Panc1 (cell line): ENCODE measurements around the gene TNRC6C. TPM values are rescaled to one million over a fixed set of nuclear protein-coding genes. Genes with fewer than 3 reads are reported as not detected.

Source experiments
- ATAC-seq: fragments of 200-7000 bp; cut with Tn5 transposase; 2 replicates; pipeline ENCODE4 v1.9.1; 2020; ENCODE audit warnings: mild to moderate bottlenecking, moderate library complexity
- BruUV-seq: library from RNA; stranded (reverse); fragments of 400-500 nt; replicated peaks from 2 replicates; lab custom pipeline; 2021; lab: Mats Ljungman, UMichigan
- CTCF ChIA-PET: fragments of 300-600 bp; sonication (Branson Sonifier 250); formaldehyde crosslinking; loops from one replicate; lab custom pipeline; 2022; ENCODE audit warnings: antibody characterized with exemption; lab: Charles Lee
- POLR2A ChIA-PET: fragments of 300-600 bp; sonication (Branson Sonifier 250); formaldehyde crosslinking; loops from one replicate; lab custom pipeline; 2022; ENCODE audit warnings: antibody characterized with exemption; lab: Charles Lee
- DNase-seq: peaks from one replicate; pipeline ENCODE4 v3.0.0-alpha.2; 2010; ENCODE audit warnings: low read depth, low spot score
- H3K27ac ChIP-seq: 2 replicates; pipeline ENCODE4 v1.5.1; 2011; ENCODE audit warnings: mild to moderate bottlenecking, low read length, inconsistent platforms
- H3K27me3 ChIP-seq: fragments of 200-500 bp; sonication (Bioruptor generic); 2 replicates; pipeline ENCODE4 v1.6.0; 2014; ENCODE audit warnings: low read length, inconsistent platforms; ENCODE audit not compliant: control insufficient read depth, insufficient read depth
- H3K36me3 ChIP-seq: fragments of 200-500 bp; sonication (Bioruptor generic); 2 replicates; pipeline ENCODE4 v1.5.1; 2014; ENCODE audit warnings: inconsistent platforms, mild to moderate bottlenecking, low read length, moderate library complexity; ENCODE audit not compliant: control insufficient read depth, insufficient read depth
- H3K4me1 ChIP-seq: 2 replicates; pipeline ENCODE4 v1.5.1; 2011; ENCODE audit warnings: inconsistent platforms, mild to moderate bottlenecking, low read length, moderate library complexity; ENCODE audit not compliant: control insufficient read depth, insufficient read depth
- H3K4me3 ChIP-seq, 2 experiments: 2 replicates each; pipeline ENCODE4 v1.5.1; 2011 to 2012; ENCODE audit warnings: low read depth in 2 of 2, low read length in 2 of 2, mild to moderate bottlenecking in 2 of 2, inconsistent platforms in 1 of 2, moderate library complexity in 1 of 2
- H3K9me3 ChIP-seq: fragments of 200-500 bp; sonication (Bioruptor generic); 2 replicates; pipeline ENCODE4 v1.5.1; 2014; ENCODE audit warnings: low read depth, mild to moderate bottlenecking, inconsistent platforms, low read length, moderate library complexity; ENCODE audit not compliant: control insufficient read depth, insufficient read depth
- POLR2AphosphoS5 ChIP-seq: IDR thresholded peaks from 2 replicates; pipeline ENCODE4 v1.6.1; 2012; ENCODE audit warnings: mild to moderate bottlenecking, low read depth, low read length, moderate library complexity
- SIN3A ChIP-seq: IDR thresholded peaks from 2 replicates; pipeline ENCODE4 v1.6.1; 2012; ENCODE audit warnings: low read depth, mild to moderate bottlenecking, low read length, moderate library complexity, borderline replicate concordance; ENCODE audit not compliant: insufficient read depth
- TCF7L2 ChIP-seq: IDR thresholded peaks from 2 replicates; pipeline ENCODE4 v1.6.1; 2011; ENCODE audit warnings: mild to moderate bottlenecking, low read depth, low read length, inconsistent platforms
- in situ Hi-C: cut with HindIII; loops from 2 replicates; pipeline ENCODE4 v1.10.0; 2016; ENCODE audit warnings: low sequenced_read_pairs, low pct_unique_long_range_greater_than_20kb
- intact Hi-C: fragments of 100-400 bp; cut with micrococcal nuclease; formaldehyde crosslinking; loops from one replicate; pipeline ENCODE4 v1.10.0; 2022; ENCODE audit not compliant: unreplicated experiment
- total RNA-seq: library from RNA; stranded (reverse); gene quantifications from one replicate; pipeline ENCODE4 v1.2.1, GENCODE V29; 2021; ENCODE audit not compliant: unreplicated experiment
- TF ChIP-seq, protein P1 (sequence below): fragments of 450-650 bp; IDR thresholded peaks from 2 replicates; pipeline ENCODE4 v1.5.1; 2017; ENCODE audit warnings: mild to moderate bottlenecking
- TF ChIP-seq, protein P2 (sequence below), 2 experiments: IDR thresholded peaks; 2 replicates each; pipeline ENCODE4 v1.6.1; 2011 to 2012; ENCODE audit warnings: low read depth in 2 of 2, control low read depth in 1 of 2, low read length in 1 of 2, mild to moderate bottlenecking in 1 of 2, moderate library complexity in 1 of 2; ENCODE audit not compliant: insufficient read depth in 1 of 2

Gene TNRC6C
- total RNA-seq, 1 experiment from 2014 or later = 10.1 TPM

DNA sequence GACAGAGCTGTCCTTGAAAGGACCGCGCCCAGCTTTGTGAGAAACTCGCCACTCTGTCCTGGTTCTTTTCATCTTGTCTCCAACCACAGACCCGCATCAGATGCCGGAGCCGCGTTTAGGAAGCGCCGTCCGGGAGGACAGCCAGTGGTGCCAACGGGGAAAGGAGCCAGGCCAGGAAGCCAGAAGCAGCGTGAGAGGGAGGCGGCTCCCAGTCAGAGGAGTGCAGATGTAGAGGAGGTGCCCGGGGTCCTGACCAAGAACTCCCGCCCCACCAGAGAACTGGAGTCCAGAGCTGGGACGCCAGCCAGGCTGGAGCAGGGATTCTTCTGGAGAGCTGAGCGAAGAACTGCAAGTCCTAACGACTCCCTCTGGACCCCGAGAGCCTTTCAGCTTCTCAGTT, 49.3 kb upstream of the TNRC6C start:
- in situ Hi-C loops (no loop called here), intact Hi-C loops (no loop called here)
- TF ChIP-seq SIN3A (no peak), TCF7L2 (no peak), POLR2AphosphoS5 (no peak)
- TF ChIP-seq, protein P1, sequence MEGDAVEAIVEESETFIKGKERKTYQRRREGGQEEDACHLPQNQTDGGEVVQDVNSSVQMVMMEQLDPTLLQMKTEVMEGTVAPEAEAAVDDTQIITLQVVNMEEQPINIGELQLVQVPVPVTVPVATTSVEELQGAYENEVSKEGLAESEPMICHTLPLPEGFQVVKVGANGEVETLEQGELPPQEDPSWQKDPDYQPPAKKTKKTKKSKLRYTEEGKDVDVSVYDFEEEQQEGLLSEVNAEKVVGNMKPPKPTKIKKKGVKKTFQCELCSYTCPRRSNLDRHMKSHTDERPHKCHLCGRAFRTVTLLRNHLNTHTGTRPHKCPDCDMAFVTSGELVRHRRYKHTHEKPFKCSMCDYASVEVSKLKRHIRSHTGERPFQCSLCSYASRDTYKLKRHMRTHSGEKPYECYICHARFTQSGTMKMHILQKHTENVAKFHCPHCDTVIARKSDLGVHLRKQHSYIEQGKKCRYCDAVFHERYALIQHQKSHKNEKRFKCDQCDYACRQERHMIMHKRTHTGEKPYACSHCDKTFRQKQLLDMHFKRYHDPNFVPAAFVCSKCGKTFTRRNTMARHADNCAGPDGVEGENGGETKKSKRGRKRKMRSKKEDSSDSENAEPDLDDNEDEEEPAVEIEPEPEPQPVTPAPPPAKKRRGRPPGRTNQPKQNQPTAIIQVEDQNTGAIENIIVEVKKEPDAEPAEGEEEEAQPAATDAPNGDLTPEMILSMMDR = no peak
- TF ChIP-seq, protein P2, sequence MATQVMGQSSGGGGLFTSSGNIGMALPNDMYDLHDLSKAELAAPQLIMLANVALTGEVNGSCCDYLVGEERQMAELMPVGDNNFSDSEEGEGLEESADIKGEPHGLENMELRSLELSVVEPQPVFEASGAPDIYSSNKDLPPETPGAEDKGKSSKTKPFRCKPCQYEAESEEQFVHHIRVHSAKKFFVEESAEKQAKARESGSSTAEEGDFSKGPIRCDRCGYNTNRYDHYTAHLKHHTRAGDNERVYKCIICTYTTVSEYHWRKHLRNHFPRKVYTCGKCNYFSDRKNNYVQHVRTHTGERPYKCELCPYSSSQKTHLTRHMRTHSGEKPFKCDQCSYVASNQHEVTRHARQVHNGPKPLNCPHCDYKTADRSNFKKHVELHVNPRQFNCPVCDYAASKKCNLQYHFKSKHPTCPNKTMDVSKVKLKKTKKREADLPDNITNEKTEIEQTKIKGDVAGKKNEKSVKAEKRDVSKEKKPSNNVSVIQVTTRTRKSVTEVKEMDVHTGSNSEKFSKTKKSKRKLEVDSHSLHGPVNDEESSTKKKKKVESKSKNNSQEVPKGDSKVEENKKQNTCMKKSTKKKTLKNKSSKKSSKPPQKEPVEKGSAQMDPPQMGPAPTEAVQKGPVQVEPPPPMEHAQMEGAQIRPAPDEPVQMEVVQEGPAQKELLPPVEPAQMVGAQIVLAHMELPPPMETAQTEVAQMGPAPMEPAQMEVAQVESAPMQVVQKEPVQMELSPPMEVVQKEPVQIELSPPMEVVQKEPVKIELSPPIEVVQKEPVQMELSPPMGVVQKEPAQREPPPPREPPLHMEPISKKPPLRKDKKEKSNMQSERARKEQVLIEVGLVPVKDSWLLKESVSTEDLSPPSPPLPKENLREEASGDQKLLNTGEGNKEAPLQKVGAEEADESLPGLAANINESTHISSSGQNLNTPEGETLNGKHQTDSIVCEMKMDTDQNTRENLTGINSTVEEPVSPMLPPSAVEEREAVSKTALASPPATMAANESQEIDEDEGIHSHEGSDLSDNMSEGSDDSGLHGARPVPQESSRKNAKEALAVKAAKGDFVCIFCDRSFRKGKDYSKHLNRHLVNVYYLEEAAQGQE (IDR thresholded peaks at IDR 0.05; ENCODE audit: insufficient read depth in 1 of 2, low read depth in 2 of 2, low read length in 1 of 2) = no peak
- no peaks in the 10 kb centered on the region for H3K9me3 ChIP-seq
- no peaks in the 10 kb centered on the region for H3K36me3 ChIP-seq
- H3K27me3 ChIP-seq = peaks cover 17% of the 10 kb centered on the region
- H3K4me1 ChIP-seq = no peaks in the 10 kb centered on the region
- POLR2A ChIA-PET = interaction anchor here (0.6 kb wide), 1 partner anchor 48 kb away, joined by 4 read pairs; no protein-coding TSS in a partner anchor
- DNase-seq = no peak
- H3K4me3 ChIP-seq = no peak overlapping the region
- H3K27ac ChIP-seq = no peak overlapping the region
- CTCF ChIA-PET = no interaction called here
- no peak for ATAC-seq
- BruUV-seq = no TSS peak

DNA sequence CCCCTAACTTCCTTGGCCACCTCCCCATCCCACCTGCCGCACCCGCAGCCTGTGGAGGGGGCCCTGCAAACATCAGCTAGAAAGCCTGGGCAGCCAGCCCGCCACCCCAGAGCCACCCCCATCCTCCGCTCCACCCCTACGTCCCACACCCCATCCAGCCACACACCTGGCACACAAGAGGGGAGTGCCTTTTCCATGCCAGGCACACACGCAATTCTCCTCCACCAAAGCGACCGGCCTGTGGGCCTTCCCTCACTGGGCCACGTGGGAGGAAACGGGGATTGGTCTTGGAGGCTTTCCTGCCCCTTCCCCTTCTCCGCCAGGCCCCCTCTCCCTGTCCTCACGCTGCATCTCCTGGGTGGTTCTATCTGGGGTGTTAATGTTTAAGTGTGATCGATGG, 48.7 kb upstream of the TNRC6C start:
- no TSS peak for BruUV-seq
- peaks cover 16% of the 10 kb centered on the region for H3K27me3 ChIP-seq
- peaks cover 4% of the 10 kb centered on the region; the same call in 1 of the 2 replicates for H3K4me1 ChIP-seq
- no peak overlapping the region for H3K27ac ChIP-seq
- DNase-seq (no peak), ATAC-seq (no peak)
- ChIA-PET CTCF (no interaction called here), POLR2A (interaction anchor here (0.6 kb wide), 1 partner anchor 48 kb away, joined by 4 read pairs; no protein-coding TSS in a partner anchor)
- TF ChIP-seq, protein P1 = no peak
- TF ChIP-seq, protein P2 (IDR thresholded peaks at IDR 0.05; ENCODE audit: insufficient read depth in 1 of 2, low read depth in 2 of 2, low read length in 1 of 2) = no peak
- TF ChIP-seq TCF7L2 = no peak
- no peak for TF ChIP-seq SIN3A
- no peak for TF ChIP-seq POLR2AphosphoS5
- no peaks in the 10 kb centered on the region for H3K9me3 ChIP-seq
- no peak overlapping the region for H3K4me3 ChIP-seq
- in situ Hi-C loops = no loop called here
- H3K36me3 ChIP-seq = no peaks in the 10 kb centered on the region
- intact Hi-C loops = loop anchor here (10.0 kb wide), 1 partner anchor 105 kb away; no protein-coding TSS in a partner anchor
